GM18907 (cell line): ENCODE data around the gene VPS13C.
A peak's percentile ranks its signal among the peaks of the same experiment; 100 is the strongest.

ENCODE experiments used
- ATAC-seq: cut with Tn5 transposase; IDR thresholded peaks from one replicate; pipeline ENCODE4 v1.9.1; 2021; ENCODE audit warnings: mild to moderate bottlenecking, moderate library complexity; ENCODE audit not compliant: unreplicated experiment

The VPS13C gene

DNA sequence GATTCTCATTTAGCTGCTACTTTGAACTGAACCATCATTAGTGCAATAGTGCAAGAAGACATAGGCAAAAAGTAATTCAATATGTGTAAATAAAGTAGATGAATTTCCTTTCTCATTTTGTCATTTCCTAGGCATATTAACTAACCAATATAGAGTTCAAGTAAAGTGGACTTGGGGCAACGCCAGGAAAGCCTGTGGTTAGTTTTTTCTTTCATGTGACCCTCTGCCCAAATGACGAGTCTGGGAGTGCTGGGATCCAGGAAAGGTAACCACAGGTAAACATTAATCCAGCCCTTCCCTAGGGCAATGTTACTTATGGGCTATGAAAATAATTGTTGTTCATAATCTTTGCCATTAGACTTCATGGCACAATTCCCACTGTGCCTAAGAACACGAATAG lies 181.0 kb downstream of the VPS13C start:
- ATAC-seq = no peak

DNA sequence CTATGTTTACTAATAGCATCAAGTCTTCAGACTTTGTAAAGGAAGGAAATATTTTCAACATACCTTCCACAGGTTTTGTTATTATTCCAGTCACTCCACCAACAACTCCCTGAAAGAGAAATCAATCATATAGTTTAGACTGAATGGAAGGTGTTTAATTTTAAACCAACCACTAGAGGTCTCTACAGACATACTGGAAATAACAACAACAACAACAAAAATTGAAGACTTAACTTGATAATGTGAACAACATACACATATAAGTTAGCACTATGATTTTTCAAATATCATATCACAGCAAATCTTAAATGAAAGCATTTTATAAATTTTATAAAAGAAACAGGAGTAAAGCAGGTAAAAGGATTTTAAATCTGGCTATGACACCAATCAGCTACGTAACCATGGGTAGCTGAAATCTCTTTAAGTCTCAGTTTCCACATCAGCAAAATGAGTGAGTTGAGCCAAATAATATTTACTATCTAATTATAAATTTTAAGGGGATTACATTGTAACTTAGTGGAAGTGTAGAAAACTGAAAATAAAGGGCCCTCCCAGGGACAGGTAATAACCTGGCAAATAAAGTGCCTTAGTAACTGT lies 188.2 kb downstream of the VPS13C start:
- no peak for ATAC-seq

DNA sequence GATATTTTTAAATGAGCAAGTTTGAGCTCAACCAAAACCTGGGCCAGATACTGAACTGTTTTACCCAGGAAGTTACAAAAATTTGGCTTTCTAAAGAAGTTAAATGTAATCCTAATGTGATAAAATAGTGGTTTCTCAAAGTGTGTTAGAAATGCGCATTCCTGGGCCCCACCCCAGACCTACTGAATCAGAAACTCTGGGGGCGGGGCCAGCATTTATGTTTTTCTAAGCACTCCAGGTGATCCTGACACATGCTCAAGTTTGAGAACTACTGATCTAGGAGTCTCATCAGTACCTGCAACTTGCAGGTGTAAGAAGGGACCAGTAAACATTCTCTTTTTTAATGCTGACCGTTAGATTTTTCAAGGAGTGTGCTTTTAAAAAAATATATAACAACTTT lies 190.6 kb downstream of the VPS13C start:
- ATAC-seq = no peak

DNA sequence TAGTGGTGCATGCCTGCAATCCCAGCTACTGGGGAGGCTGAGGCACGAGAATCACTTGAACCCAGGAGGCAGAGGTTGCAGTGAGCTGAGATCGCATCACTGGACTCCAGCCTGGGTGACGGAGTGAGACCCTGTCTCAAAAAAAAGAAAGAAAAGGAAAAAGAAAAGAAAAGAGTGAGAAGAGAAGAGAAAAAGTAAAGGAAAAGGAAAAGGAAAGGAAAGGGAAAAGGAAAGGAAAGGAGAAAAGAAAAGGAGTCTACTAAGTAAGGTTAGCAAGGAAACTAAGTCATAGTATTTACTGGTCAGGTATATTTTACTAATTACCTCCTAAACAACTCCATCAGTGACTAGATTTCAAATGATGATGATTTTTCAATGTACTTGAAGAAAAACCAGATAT lies 198.3 kb downstream of the VPS13C start:
- ATAC-seq = no peak

DNA sequence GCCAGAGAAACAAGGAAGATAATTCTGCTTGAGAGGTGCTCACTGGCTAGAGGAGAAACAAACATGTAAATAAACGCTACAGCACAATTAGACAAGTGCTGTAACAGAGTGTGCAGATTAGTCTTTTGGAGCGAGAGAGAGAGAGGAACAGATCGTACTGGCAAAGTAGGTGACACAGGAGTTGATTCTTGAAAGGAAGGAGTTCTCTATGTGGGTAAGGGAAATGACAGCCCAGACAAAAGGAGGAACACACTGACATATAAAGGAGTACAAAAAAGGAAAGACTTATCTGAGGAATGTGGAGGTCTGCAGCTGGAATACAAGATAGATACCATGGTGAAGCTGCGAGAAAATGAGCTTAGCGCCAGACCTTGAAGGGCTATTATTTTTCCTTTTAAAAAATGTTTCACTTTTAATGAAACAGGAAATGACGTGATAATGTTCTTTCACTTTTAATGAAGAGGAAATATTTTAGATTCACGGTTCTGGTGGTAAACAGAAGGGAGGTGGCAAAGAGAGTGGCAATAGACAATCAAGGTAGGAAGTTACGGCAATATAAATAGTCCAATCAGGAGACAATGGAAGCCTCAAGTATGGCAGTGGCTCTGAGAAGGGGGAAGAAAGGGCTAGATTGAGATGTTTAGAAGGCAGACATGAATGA lies 202.9 kb downstream of the VPS13C start:
- no peak for ATAC-seq

DNA sequence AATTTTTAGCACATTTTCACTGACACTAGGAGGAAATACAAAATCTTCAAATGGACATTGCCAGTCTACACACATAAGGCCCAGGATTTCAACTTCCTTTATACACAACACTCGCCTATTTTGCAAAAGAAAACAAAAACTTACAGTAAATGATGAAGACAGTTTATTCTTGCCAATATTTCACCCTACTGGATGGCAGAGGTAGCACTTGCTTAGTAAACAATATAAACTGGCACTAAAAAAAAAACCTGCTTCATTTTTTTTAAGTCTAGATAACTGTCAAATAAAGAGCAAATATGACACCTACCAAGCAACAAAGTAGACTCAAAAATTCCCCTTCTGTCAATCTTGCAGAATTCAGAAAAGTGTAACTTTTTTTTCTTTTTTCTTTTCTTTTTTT lies 204.0 kb downstream of the VPS13C start:
- no peak for ATAC-seq

DNA sequence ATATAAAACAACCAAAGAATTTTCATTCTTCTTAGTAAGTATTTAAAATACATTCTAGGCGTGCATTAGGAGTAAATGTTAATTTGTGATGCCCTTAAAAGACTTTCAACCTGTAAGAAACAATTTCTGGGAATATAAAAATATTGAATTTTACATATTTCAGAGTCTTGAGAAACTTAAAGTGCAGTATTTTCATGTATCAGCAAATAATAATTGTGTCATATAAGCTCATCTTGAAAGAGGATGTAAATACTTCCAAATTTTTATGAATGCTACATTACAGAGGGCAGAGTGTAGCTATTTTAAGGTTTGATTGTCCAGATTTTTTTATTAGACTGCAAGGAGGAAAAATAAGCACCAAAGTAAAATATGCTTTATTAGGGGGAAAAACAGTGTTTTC lies 207.1 kb downstream of the VPS13C start:
- no peak for ATAC-seq

DNA sequence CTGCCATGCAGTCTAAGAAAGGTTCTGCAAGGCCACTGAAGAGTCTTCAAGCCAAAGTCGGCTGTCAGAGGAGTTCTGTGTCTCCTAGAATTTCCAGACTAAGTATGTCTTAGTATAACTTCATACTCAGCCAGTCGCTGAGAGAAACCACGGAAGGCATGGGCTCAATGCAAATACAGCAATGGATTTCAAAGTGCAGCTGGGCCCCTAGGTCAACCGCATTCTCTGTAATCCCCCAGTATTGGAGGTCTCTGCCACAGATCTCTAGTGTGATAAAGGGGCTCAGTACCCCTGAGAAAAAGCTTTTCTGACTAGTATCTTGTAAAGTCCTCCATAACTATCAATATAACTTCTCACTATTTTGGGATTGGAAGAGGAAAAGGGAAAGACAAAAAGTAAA lies 208.3 kb downstream of the VPS13C start:
- no peak for ATAC-seq

DNA sequence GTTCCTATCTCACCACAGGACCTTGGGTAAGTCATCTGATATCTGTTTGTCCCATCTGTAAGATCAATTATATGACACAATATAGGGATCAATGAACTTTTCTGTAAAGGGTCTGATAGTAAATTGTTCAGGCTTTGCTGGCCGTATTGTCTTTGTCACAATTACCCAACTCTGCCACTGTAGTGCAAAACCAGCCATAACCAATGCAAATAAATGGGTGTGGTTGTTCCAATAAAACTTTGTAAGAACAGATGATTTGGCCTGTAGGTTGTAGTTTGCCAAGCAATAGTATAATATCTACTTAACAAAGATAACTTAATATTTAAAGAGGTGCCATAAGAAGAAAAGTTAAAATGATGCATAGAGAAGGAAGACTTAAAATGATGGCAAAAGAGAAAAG lies 210.8 kb downstream of the VPS13C start:
- ATAC-seq = no peak

DNA sequence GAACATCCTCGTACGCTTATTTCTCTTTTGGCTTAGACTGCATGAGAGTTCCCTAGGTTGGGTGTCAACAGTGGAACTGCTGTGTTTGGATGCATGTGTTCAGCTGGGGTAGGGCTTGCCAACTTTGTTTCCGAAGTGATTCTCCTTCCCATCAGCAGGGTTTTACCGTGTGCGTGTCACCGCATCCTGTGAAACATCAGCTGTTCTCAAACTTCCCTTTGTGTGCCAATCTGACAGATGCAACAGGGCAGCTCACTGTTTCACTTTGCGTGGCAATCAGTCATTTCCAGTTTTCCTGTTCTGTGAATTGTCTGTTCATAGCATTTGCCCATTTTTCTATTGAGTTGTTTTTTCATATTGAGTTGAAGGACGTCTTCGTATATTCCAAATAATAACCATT lies 218.8 kb downstream of the VPS13C start:
- ATAC-seq = no peak

DNA sequence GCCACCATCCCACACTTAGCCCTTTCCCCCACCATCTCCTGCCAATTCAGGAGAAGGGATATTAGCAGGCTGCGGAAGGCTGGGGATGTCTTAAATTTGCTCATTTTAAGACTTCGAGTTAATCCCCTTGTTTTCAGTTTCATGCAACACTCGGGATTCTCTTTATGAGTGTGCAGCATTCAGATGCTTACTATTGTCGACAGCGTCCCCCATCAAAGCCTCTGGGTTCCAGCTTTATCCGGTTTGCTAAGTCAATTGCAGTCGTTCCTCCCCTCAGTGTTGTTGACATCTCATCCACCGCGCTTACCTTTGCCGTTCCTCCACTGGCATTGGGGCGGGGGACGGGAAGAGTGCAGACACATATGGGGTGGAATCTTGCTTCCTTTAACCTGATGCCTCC lies 220.2 kb downstream of the VPS13C start:
- ATAC-seq = no peak

DNA sequence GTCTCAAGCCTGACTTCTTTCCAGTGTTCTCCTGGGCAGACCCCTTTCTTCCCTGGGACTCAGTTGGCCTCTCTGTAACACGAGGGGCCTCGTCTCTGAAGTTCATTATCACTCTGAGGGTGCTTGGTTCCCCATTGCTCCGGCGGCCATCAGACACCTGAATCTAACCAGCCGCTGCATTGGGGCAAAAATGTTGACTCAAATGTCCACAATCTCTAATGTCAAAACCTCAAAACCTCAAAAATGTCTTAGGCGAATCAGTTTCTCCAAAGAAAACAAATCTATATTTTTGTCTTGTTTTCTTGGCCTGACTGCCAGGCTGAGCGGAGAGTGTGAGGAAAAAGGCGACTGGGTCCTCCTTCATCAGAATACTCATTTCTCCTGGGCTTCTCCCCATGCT lies 220.7 kb downstream of the VPS13C start:
- no peak for ATAC-seq

DNA sequence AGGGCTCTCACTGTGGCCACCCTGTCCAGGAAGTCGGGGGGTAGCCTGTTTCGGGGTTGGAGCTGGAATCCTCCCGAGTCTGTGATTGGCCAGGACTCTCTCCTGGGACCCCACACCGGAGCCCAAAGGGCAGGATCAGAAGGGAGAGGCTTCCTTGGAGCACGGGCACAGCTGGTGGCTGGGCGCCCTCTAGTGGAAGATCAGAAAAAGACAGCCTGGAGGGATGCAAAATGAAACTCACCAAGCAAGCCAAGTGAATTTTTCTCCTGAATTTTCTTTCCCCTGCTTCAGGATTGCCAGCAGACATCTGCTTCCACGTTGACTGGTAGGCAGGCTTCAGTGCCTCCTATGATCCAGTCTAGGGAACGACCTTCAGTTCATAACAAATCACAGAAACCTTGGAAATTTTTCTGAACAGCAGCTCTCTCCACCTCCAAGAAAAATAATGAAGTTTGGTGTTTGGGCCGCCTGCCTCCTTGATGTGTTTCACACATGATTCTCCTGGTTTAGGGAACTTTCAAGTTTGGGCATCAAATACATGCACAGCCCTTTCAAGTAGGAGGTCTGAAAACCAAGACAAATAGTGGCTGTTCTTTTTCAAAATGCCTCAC lies 224.6 kb downstream of the VPS13C start:
- no peak for ATAC-seq

DNA sequence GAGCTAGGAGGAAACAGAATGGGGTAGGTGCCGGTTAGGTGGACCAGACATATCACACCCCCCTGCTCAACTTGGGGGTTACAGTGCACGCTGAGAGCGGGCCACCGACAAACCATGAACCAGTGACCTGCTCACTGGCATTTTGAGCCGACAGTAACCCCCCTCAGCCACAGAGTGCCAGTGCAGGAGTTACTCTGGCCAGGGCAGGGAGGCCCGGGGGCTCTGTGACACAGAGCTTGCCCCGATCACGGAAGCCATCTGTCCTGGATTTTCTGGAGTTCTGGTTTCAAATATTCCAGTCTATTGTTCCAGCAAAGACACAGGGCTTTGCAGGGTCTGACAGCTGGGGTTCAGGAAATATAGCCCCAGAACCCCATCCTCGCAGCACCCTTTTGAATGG lies 225.2 kb downstream of the VPS13C start:
- no peak for ATAC-seq

DNA sequence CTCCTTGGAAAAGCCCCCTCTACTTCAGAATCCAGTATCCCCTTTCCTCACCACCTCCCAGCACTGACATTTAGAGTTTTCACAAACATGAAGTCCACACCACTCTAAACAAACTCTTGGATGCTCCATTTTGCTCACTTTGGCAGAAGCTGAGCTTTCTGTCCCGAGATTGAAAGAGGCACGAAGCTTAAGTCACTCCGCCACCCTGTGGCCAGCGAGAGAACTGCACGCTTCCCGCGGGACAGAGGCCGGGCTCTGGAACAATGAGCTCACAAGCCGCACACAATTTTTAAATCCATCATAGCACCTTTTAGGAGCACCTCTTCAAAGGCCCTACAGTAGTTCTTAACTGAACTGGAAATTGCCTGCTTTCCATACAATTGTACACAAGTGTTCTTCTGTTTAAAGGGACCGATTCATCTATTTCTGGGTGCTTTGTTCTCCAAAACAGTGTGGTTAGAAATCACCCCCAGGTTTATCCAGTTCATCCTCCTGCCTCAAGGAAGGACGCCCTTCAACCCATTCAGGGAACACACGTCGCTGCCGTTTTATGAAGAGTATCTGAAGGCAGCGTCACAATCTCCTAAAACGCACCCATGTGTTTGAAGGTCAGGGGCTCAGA lies 226.1 kb downstream of the VPS13C start:
- peak; percentile 76 for ATAC-seq

DNA sequence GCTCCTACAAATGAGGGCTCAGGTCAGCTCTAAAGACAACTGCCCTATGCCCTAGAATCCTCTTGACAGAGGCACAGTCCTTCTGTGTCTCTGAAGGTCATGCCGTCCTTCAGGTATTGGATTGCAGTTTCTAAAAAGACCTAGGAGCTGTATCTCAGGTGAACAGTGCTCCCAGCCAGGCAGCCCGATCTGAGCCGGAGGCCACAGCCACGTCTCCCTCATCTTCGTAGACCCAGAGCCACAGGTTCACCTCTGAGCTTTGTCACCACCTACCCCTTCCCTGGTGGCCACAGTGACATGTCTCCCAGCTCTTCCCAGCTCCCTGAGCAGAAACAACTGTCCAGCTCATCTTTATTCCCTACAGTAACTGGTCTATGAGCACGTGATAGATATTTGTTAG lies 228.0 kb downstream of the VPS13C start:
- no peak for ATAC-seq

DNA sequence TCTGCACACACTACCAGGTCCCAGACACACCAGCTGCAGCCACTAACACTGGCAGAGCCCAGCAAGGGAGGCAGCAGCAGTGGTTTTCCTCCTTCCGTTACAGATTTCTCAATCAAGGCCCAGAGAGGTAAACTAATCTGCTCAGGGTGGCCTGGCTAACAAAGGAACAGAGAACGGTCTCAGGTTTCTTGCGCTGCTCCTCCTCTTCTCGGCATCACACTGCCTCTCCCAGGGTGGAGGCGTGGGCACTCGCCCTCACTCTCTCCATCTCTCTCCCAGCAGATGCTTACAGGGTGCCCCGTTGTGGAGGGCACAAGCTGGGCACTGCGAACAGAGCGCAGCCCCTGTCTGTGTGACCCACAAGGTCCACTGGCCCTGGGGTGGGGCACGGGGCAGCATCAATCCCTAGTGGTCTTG lies 228.7 kb downstream of the VPS13C start:
- ATAC-seq = no peak

DNA sequence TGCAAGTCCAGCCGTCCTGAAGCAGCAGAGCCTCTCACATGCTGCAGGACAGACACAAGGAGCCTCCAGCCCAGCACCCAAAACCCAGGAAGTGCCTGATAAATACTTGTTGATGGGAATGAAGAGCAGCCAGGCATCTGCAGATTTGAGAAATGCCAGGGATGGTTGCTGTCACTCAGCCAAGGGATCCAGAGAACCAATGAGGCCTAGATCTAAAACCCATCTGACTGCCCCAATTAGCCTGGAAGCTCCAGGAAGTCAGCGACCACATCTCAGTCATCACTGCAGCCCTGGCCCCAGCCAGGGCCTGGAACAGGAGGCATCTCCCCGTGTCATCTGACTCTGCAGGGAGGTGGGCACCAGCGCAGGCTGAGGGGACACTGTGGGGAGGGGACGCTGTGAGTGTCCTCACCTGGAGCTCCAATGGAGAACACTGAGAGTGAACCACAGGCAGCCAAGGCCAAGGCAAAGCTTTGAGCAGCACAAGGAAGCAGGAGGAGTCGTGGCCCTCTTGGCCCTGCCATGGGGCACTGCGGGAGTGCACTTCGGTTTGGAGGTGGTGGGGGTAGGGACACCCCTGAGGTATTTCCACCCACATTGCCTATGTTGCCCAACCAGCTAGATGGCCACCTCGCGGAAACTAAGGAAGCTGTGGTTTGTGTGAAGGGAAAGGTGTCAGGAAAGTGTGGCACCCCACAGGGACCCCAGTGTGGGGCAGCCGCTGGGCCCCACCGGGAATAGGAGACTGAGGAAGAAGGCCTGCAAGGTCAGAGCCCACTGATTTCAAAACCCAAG lies 229.5 kb downstream of the VPS13C start:
- ATAC-seq = no peak

DNA sequence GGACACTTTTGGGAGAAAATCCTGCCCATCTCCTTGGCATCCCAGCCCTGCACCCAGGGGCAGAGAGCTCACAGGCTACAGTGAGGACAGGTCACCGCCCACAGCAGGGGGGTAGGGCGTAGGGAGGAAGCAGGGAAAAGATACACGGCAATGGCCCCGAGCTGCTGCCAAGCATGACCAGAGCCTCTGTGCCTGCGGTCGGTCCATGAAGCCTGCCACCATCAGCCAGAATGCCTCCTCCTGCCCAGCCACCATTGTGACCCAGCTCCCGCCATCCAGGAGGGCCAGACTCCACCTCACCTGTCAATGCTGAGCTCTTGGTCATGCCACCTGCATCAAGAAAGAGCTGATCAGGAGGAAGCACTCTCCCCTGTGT lies 230.7 kb downstream of the VPS13C start:
- ATAC-seq = no peak

DNA sequence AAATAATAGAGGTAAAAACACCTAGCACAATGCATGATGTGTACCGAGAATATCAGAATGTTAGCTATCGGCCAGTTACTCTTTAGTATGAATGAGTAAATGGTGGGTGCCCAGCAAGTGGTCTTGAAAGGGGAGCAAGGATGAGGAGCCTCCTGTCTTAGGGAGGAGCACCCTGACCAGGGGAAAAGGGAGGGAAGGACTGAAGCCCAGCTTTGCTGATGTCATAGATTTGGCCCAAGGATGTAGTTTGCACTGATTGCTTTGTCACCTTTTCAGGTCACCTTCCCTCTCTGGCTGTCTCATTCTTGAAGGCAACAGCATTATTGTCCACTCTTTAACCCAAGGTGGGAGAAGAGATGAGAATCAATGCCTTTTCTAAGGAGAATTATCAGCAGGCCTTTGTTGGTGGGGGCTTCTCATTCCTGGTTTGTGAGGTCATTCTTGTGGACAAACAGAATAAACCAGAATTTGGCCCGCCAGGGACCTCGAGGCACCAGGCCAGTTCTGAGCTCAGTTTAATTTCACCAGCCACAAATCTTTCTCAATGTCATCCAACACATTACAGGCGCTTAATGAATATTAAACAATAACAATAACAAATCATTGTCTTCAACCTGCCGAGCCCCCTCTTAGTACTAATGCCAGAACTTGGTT lies 231.3 kb downstream of the VPS13C start:
- ATAC-seq = no peak

DNA sequence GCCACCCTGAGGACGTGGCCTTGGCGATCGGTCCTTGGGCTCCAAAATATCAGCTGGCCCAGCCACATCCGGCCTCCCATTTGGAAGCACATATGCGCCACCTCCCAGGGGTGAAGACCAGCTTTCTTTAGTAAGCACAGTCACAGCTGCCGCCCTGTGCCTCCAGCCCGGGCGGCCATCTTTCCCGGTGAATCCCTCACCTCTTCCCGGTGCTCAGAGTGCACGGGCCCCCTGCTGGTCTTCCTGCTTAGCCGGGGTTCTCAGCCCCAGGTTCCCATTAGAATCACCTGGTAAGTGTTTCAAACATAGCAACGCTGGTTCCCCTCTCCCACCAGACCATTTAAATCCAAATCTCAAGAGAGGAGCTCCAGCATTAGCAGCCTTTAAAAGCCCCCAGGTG lies 232.2 kb downstream of the VPS13C start:
- ATAC-seq = no peak
